ENCODE data around the gene SEMA3E.
"Not testable (repeated sequence)": the region's sequence is repeated elsewhere in the genome, so short reads cannot be mapped to it uniquely, and the experiment has no call there.

The SEMA3E gene

DNA sequence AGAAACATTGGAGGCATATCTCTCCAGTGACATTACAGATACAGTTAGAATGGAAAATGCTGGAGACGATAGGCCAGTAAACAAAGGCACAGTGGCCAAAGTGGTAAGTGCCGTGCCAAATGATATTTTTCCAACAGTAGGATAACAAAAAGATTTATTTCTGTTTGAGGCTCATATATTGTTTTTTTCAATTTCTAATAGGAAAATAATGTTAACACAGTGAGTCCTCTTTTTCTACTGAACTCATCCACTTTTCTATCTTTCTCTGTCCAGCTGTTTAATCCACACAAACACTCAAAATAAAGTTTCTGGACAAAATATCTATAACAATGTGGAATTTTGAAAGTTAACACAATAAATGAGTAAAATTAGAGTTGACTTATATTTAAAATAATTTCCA lies 201.3 kb downstream of the SEMA3E start:
- no peak for DNase-seq

DNA sequence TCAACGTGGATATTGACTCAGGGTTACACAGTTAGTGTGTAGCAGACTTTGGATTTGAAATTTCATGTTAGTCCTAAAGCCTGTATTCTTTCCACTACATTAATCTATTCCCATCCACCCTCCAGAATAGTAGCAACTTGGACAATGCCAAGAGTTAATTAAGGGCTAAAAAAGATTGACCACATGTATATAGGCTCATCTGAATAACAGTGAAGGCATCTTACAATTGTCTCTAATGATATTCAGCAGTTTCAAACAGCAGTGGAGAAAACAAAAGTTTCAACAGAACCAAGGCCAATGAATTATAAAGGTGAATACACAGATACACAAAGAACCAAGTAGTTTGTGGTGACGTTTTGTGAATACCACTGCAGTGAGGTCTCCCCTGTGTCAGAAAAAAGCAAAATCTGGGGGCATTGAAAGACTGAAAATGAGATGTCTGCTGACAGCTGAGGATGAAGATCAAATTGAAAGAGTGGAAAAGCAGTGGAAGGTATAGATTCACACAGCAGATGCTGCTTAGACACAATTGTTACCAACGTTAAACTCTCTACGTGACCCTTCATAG lies 202.8 kb downstream of the SEMA3E start:
- no peak for DNase-seq

DNA sequence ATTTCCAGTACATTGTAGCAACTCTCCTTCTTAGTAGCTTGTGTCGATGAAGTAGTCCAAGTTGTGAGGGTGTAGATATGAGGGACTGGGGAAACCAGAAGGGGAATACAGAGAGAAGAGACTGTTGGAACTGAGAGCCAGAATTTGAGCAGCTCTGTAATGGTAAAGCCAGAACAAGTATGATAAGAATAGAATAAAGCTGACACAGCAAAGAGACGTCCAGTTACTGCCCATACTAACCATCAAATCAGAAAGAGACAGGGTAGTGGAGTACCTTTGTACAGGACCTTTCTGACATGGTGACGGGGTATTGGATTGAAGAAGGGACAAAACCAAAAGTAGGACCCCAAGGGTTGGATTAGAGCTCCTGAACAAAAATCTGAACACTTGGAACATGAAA lies 206.0 kb downstream of the SEMA3E start:
- no peak for DNase-seq

DNA sequence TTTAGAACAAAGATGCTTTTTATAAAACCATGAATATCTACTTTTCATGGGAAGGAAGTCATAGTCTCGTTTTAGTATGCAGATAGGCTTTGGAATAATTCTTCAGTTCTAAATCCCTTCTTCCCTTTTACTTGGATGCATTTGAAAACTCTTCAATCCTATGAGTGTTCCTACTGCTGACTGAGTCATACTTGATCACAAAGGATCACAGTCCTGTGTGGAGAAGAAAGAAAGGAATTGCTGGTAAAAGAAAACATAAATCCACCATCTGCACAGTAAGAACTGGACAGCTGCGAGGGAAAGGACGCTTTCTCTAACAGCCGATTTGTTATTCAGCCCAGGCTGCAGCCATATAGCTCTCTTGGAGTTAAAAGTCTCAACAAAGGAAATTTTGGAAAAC lies 209.9 kb downstream of the SEMA3E start:
- DNase-seq = no peak

DNA sequence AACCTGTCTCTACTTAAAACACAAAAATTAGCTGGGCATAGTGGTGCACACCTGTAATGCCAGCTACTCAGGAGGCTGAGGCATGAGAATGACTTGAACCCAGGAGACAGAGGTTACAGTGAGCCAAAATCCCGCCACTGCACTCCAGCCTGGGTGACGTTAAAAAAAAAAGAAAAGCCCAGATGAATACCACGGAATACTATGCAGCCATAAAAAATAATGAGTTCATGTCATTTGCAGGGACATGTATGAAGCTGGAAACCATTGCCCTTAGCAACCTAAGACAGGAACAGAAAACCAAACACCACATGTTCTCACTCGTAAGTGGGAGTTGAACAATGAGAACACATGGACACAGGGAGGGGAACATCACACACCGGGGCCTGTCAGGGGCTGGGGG lies 218.7 kb downstream of the SEMA3E start:
- not testable (repeated sequence) for DNase-seq

DNA sequence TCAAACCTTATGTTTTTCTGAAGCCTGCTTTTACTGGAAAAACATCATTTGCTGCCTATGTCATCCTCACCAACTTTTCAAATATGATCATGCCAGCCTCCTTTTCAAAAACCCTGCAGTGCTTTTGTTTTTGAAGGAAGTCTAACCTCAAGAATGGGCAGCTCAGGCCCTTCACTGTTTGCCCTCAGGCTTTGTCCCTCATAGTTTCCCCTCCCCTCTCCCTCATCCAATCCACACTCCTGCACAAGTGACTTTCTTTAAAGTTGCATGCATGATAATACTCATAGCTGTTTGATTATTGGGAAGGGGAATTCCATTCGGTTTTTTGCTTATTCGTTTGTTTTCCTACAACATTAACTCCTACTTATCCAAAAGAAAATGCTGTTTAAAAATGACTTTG lies 219.4 kb downstream of the SEMA3E start:
- no peak for DNase-seq

DNA sequence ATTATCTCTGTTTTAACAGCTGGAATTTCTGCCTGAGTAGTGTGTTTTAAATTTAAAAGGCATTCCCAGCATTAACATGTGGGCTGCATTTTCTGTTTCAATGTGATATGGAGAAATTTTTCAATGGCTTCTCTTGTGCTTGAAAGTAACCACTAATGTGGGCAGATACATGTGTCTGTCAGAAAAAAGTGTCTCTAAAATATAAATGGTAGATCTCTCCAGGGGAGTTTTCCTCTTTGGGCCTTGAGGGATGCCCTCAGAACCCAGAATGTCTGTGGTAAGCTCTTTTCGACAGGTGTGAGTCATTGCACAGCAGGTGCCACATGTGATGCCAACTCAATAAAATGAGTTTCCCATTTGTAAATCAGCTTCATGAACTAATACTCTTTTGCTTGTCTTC lies 221.1 kb downstream of the SEMA3E start:
- DNase-seq = no peak

DNA sequence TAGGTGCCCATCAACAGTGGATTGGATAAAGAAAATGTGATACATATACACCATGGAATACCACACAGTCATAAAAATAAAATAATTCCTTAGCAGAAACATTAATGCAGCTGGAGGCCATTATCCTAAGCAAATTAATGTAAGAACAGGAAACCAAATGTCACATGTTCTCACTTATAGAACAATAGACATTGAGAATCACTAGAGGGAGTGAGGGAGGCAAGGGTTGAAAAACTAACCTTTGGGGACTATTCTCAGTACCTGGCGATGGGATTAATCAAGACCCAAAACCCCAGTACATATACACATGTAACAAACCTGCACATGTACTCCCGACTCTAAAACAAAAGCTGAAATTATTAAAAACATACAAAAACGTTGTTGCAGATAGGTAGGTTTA lies 222.6 kb downstream of the SEMA3E start:
- no peak for DNase-seq

DNA sequence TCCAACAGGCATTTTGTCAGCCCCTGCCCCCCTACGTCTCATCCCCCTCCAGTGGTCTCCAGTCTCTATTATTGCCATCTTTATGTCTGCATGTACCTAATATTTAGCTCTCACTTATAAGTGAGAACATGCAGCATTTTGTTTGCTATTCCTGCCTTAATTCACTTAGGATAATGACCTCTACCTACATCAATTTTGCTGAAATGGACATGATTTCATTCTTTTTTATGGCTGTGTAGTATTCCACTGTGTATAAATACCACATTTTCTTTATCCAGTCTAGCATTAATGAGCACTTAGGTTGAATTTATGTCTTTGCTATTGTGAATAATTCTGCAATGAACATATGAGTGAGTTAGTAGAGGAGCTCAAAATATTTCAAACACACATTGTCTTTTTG lies 229.9 kb downstream of the SEMA3E start:
- no peak for DNase-seq

DNA sequence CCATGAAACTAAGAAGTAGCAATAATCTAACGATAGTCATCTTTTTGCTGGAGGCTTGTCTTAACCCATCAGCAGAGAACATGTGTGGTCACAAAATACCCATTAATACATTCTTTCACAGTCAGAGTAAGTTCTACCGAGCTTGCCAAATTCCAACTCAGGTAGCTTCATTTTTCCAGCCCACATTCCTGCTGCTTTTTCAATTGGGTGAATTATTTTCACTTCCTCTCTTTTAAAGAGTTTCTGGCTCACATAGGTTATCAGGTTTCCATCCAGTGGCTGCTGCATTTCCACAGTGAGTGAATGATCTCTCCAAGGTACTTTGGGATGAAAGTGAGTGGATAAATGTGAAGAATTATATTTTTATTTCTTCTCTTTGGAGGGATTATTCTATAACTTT lies 233.1 kb downstream of the SEMA3E start:
- DNase-seq = no peak

DNA sequence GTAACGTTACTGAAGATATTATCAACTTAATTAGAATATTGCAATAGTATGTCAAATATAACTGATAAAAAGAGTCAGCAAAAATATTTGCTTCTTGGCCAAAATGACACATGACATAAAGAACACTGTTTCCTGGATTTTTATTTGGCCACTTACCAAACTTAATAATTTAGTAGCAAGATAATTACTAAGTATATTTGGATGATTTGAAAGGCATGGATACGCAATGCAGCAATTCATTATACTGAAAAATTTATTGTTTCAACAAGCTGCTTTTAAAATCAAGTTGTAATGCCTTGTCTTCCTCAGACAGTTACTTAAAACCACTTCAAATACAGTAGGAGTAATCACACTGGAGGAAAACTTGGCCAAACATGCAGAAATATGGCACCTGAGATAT lies 234.0 kb downstream of the SEMA3E start:
- DNase-seq = no peak

DNA sequence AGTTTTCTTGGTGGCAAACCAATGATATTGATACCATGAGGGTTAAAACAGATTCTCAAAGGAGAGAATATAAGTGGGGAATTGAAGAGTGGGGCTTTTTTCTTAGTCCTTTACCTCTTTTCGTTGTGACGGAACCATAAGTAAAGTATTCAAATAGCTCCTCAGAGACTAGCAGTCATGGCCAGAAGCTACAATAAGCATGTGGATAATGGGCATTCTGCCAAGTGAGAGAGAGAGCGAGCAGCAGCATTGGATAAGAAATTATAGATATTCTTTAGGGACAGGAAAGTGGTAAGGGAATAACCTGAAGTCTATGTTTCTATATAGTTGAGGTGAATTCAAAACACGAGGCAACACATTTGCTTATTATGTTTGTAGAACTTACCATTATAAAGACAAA lies 235.1 kb downstream of the SEMA3E start:
- no peak for DNase-seq

DNA sequence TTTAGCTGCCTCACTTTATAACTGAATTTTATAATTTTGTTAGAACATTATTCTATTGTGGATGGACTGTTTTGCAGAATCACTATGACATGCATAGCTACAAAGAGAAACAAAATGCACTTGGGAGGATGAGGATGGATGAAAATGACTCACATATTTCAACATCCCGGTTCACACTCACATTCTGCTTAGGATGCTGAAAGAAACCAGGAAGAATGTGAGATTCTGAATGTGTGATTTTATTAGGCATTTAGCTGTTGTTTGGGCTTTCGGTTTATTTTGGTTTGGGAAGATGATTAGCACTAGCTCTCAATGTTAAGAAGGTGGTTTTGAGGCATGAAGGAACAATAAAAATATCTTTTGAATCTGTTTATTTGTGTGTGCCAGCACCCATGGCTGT lies 235.5 kb downstream of the SEMA3E start:
- DNase-seq = no peak

DNA sequence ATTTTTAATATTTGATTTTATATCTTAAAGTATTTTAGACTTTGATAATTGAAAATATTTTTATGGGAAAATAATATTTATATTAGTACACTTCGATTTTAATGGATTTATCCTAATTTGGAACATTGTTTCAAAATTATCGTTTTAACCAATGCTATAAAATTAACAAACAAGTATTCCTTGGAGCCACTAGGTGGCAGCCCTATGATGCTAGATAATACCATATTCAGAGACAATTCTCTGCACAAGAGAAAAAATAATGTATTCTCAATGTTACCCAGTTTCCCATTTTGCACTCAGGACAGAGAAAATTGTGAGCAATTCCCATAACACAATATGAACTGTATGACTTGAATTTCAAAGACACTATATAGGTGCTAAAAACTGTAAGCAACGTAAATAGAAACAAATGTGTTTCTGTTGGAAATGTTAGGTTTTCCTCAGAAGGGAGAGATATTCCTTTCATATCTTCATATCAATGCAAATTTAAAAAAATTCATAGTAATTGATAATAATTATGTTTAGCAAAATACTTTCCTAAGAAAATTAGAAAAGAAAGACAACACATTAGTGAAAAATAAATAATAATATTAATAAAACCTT lies 237.8 kb downstream of the SEMA3E start:
- DNase-seq = no peak

DNA sequence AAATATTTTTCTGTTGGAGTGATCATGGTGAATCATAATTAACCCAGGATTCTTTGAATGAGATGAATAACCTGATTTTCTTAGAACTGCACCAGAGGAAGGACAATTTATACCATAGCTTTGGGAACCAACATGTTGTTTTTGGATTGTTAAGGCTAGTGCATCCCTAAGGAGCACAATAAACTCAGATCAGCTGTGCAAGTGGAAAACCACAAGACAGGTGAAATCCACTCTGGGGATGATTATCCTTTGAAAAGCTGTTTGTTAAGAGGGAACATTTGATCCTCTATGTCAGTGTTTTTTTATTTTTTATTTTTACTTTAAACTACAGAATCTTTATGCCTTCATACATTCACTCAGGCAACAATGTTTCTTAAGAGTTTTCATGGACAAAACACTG lies 254.2 kb downstream of the SEMA3E start:
- DNase-seq = no peak

DNA sequence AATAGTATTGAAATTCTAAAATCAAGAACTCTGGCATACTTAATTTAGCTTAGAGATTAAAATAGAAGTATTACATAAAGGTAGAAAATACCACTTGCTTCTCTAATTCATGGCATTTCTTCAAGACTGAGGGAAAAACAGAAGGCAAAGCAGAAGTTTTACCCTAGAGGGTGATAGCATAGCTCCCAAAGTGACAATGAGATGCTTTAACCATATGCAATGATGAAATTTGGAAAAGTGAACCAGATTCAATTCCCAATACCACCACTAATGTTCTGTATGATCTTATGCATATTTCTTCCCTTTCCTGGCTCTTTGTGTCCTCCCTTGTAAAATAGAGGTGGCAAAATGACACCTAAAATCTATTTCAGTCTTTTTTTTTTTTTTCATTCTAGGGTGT lies 260.5 kb downstream of the SEMA3E start:
- DNase-seq = no peak

DNA sequence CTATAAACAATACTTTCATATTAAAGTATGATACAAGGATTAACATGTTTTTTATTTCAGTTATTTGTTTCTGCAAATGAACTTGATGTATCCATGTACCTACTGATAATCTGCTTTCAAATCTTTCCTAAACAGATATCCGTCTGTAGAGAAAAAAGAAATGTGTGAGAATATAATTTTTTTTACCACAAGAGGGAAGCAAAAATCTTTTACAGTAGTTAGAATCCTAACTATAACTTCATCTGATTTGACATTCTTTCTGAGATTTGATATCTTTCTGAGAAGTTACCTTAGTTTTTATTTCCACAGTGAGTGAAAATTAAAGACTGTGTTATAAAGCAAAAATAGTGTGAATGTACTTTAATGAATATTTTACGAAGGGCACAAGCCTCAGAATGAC lies 282.3 kb downstream of the SEMA3E start:
- DNase-seq = no peak

DNA sequence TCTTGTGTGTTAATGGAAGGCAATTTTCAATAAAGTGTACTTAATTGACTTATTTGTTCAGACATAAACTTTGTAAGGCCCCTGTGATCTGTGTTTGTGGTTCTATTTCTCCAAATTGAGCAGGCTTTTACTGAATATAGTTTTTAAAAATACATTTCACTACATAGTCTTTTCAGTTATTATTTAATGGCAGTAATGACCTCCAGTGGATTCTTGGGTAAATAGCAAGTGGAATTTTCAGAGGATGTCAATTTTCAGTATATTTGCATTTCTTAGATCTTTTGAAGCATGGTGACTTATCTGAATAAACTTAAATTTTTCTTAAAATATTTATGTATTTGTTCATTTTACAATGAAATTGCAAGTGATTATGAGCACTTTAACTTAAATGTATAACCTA lies 283.2 kb downstream of the SEMA3E start:
- DNase-seq = no peak

DNA sequence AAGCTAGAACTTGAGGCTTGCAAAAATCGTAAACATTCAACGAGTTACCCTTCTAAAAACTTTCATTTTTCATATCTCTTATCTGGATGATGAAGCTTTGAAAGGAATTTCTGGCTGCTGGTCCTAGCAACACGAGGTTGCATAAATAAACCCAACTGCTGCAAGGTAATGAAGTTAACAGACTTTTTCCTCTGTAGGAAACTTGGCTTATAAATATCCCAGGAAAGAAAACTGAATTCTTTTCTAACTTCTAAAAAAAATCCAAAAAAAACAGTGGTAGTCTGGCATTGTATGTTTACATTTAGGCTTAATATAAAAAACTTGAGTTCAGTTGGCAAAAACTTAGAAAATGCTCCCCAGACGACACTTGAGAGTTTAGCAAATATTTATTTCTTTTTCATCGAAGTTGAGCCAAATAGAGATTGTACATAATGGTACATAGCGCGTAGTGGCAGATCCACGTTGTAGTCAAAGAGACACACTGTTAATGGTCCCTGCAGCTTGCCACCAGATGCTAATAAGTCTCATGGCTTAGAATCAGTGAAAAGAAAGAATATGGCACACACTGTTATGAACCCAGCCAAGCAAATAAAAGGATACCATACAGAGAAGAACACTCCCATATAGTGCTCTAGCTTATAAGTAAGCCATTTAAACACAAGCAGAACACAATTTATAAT lies 285.9 kb downstream of the SEMA3E start:
- DNase-seq = no peak

DNA sequence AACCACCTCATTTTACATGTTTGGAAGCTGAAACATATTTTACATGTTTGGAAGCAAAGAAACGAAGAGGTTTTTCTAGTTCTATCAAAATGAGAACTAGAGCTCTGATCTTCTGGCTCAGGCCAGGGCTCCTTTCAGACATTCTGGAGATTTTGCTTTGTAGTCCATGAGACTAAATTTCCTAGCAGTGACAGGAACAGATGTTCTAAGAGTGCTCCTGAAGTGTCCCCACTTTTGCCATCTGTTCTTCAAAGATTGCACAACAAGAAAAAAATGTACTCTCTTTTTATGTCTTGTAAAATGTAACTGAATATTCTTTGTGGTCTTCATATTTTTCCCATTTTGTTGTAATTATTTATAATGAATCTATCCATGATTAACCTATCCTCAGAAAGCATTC lies 289.8 kb downstream of the SEMA3E start:
- no peak for DNase-seq

DNA sequence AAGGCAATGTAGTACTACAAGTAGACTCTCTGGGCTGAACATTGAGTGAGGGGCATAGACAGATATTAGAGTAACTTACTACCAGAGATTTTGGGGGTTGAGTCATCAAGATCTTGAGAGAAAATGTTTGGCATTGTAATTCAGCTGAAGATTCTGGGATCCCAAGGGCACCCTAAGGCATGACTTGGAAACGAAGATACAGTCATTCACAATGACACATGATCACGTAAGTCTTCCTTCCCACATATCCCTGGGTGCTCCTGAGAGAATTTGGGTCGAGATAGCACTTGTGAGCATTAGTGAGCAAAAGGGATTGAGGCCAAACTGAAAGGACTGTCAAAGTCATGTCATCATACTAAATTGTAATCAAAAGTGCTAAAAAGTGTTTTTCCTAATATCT lies 293.8 kb downstream of the SEMA3E start:
- DNase-seq = no peak

DNA sequence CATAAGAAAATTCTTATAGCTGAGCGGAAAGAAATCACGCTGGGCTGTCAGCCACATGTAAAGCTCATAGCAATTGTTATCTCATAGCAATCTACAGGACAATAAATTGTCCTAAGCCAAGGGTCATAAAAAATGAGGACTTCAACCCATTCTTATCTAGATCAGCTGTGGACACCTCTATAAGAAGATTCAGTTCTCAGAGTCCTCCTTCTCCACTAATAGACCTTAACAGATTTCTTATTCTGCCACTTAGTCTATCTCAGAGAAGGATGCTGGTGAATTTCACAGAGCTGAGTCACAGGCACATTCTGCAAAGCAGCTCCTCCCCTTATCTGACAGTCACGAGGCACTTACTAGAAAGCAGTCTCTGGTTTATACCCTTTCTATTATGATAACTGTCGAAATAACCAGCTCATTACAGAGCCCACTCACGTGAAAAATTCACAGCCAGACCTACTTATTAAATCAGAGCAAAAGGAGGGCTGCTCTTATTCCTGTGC lies 300.9 kb downstream of the SEMA3E start:
- no peak for DNase-seq

DNA sequence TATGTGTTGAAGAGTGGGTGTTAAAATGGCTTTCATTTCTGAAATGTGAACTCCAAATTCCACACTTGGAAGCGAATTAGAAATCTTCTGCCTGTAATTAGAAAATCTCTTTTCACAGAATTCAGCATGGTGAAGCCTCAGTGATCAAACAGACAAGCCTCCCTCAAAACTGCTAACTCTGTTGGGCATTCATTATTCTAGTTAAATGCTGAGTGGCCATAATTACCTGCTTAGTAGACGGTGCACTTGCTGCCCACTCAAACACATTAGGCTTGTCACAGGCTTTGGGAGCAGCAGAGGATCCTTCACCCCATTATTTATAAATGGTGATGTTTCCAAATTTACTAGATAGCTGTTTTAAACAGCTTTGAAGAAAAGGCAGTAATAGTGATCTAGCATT lies 309.0 kb downstream of the SEMA3E start:
- no peak for DNase-seq

DNA sequence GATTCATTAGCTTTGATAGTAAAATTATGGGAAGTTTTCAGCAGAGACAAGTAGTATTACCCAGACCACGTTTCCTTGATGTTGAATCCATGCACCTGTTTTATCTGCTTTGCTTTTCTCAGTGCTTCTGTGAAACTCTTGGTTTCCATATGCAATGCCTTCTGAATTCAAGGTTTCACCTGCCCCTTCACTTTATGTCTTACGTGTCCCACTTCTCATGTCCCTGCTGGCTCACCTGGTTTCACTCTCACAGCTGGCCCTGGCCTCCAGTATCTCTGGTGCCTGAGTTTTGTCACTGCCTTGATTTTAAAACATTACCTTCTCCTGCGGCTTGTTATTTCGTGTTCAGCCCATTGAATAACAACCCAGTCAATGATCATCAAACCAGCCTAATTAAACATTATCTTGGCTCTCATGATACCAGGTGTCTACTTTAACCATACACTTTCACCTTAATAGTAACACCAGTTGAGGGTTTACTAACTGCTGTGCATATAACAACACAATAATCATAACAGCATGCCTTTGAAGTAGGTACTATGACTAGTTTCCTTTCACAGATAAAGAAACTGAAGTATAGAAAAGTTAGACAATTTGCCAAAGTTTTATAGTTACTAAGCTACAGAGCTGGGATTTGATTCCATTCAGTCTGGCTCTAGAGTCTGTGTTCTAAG lies 310.5 kb downstream of the SEMA3E start:
- no peak for DNase-seq

All from effector CD4-positive, alpha-beta T cell (primary cell).